GM21367 (cell line): ENCODE measurements around the gene LOXHD1.

ENCODE experiments used
- ATAC-seq: cut with Tn5 transposase; IDR thresholded peaks from one replicate; pipeline ENCODE4 v1.9.1; 2021; ENCODE audit not compliant: unreplicated experiment

Gene LOXHD1

DNA sequence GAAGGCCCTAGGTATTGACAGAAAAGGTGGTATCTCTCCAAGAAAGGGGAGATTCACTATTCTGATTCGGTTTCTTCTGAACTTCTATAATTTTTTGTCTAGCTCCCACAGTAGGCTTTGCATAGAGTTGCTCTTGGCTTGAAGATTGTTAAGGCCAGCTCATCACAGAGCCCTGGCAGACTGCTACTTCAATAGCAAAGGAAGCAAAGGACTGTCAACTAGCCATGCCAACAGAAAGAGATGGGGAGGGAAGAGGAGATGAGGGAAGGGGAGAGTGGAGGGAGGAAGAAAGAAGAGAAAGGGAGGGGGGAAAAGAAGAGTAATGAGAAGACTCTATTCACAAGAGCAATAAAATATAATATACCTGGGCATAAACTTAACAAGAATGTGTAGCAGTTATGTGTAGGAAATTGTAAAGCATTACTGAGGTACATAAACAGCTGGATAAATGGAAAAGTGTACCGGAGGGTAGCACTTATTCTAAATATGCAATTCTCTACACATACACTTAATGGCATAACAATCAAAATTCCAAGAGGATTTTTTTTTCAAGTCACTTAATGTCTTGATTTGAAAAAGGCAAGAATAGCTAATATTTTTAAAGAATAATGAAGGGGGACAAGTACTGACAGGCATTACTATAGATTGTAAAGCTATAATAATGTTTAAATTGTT, 102.5 kb downstream of the LOXHD1 start:
- no peak for ATAC-seq

DNA sequence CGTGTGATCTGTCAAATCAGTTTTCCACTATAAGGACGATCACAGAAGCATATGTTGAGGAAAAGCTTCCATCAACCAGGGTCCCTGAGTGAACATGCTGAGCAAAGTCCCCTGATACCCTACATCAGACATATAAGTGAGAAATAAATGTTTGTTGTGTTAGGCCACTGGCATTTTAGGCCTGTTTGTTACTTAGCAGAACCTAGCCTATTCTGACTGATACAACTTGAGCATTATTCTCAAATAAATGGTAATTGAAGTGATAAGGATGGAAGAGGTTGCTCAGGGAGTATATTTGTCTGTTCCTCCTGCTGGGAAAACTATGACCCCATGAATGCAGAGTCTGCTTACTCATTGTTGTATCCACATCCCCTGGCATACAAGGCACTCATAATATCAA, 106.4 kb downstream of the LOXHD1 start:
- ATAC-seq: no peak

DNA sequence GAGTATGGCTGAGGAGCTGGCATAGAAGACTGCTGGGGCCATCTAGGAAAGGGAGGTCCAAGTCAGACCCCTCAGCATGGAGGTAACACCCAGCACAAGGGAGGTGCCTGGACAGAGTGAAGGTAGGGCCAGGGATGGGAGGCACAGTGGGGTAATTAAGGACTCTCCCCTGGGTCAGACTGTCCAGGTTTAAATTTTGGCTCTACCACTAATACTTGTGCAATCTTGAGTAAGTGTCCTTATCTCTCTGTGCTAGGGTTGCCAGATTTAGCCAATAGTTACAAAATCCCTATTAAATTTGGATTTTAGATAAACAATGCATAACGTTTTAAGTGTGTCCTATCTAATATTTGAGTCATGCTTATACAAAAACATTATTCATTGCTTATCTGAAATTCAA, 109.5 kb downstream of the LOXHD1 start:
- ATAC-seq: no peak

DNA sequence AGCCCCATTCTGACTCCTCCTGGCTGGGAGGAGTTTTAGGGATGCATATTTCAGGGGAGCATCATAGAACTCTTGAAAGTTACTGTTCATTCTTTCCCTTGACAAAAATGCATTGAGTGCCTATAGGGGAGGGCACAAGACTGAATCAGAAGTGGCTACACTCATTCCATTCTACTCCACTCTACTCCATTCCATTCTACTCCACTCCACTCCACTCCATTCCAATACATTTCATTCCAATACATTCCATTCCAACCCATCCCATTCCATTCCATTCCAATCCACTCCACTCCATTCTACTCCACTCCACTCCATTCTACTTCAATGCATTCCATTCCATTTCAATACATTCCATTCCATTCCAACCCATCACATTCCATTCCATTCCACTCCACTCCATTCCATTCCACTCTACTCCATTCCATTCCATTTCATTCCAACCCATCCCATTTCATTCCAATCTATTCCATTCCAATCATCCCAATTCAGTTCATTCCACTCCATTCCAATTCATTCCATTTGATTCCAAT, 110.8 kb downstream of the LOXHD1 start:
- no peak for ATAC-seq

DNA sequence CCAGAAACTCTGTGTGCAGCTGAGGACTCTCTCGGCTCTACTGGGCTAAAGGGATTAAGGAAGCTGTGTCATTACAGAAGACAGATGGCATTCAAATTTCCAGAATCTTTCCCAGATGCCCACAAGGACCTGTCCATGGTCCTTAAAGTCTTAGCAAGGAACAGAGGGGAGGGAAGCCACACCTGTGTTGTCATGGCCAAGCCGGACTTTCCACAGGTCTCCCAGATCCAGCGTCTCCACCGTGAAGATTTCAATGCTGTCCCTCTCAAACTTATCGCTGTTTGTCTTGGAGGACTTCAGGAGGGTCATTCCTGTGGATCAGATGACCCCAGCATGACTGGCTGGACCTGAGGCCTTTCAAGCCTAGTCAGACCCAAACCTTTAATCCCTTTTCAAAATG, 114.5 kb downstream of the LOXHD1 start:
- no peak for ATAC-seq

DNA sequence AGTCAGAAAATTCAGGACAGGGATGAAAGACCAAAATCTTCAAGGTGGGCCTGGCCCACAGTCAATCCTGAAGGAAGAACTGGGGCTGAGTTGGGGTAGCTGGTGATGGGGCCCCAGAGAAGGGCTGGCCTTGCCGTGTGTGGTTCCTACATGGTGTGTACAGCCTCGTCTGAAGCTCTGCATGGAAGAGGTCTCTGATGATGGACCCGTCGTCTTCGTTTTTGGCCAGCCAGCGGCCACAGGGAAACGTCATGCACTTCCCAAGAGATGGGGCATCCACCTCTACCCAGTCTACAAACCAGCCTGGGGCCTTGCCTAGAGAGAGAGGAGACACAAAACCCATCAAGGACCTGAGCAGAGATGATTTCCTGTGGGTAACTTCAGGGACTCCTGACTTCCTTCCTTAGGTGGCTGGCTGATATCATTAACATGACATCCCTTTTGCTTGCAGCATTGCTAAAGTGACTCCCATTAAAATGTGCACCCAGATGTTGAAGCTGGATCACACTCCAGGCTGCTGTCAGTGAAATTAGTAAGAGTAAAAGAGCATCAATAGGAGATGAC, 115.3 kb downstream of the LOXHD1 start:
- ATAC-seq: no peak

DNA sequence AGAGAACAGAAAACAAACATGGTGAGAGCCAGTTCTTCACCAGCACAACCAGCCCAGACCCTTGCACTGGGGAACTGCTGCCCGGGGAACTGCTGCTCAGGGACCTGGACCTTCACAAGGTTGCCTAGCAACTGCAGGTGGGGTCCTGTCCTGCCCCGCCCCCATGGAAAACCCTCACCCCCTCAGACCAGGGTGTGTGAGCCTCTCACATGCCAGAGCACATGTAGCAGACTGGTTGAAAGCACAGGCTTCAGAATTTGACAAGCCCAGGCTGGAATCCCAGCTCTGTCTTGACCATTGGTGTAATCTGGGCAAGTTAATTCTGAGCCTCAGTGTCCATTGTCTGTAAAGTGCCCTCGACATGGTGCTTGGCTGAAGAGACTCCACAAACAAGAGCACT, 118.6 kb downstream of the LOXHD1 start:
- no peak for ATAC-seq

DNA sequence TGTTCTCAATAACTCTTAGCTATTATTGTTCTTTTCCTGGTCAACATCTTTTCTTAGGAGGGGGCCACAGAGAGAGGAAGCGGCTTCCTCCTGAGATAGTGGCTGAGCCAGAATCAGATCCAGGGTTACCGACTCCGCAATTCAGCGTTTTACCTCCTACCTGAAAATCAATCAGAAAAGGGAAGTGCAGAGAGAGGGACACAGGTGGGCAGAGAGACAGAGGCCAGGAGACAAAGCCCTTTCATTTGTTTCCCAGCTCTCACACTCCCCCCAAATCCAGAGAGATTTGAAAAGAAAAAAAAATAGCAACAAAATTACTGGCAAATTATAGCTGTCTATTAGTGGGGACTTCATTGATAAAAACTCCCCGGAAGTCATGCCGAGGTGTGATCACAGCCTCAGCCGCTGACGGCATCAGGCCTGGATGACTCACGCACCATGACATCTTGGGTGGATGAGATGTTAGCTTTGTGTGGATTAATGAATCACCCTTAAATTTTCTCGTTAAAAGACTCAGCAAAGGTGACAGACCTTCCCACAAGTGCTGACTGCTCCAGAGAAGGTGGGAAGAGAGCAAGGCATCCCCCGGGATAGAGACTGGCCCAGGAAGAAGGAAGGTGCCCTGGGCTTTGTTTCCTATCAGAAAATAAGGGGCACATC, 120.7 kb downstream of the LOXHD1 start:
- no peak for ATAC-seq

DNA sequence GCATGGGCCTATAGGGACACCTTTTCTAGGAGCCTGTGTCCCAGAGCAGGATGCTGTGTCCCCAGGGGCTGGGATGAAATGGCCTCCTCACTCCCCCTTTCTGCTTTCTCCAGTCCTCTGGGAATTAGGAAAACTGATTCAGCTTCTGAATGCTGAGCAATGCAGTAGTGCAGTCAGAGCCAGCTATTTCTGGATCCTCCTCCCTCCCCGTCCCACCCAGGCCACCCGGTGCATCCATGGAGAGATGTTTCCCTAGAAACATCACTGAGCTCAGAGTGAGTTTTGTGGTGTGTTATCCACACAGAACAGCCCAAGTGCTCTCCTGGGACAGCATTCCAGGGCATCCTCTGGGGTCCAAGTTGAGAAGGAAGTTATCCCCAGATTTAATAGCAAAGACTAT, 125.5 kb downstream of the LOXHD1 start:
- no peak for ATAC-seq

DNA sequence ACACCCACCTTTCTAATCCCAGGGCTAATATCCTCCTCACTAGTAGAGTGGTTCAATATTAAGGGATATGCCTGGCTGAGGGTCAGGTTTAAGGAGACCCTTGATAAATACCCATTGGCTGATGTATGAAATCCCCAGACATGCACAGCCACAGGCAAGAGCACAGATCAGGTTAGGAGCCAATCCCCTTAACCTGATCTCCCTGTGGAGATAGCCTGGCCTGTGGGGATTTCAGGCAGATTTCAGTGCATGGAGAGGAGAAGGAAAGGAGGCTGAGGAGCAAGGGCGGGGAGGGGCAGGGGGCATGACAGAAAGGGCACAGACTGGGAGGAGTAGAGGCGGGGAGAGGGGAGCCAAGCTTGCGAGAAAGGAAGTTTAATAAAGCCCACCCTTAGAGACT, 129.0 kb downstream of the LOXHD1 start:
- no peak for ATAC-seq

DNA sequence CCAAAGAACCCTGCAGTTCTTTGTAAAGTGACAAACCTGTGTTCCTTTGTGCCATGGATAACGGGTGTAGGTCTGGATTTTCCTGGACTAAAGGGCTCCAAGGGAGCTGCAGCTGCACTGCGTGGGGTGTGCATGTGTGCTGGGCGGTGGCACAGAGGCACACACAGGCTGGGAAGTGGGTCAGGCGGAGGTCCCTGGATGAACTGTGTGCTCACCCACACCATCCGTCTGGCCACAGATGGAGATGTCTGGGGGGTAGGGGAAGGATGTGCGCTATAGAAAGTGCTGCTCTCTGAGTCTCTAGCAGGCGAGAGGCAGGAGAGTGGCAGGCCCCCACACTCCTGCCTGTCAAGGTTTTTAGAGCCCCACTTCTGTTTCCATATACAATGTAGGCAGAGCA, 137.2 kb downstream of the LOXHD1 start:
- no peak for ATAC-seq

DNA sequence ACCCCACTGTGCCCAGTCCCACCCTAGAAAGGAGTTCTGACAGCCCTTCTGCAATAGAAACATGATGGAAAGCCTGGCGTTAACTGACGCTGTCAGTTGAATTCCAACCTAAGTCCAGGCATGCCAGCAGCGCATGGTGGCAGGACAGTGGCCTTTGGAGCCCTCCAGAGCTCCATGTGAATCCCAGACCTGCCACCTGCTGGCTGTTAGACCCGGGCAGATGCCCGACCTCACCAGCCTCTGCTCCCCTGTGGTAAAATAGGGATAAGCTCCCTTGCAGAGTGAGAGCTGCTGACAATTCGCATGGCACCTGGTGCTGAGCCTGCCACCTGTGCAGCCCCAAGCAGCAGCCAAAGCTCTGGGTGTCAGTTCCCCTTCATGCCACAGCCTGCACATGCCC, 138.6 kb downstream of the LOXHD1 start:
- ATAC-seq: no peak

DNA sequence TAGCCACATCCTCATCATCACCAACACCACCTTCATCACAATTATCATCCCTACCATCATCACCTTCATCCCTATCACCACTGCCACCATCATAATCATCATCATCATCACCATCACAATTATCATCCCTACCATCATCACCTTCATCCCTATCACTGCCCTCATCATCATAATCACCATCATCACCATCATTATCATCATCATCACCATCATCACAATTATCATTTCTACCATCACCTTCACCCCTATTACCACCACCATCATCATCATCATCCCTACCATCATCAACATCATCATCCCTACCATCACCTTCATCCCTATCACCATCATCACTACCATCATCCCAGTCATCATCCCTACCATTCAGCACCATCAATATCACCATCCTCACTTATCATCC, 140.5 kb downstream of the LOXHD1 start:
- no peak for ATAC-seq

DNA sequence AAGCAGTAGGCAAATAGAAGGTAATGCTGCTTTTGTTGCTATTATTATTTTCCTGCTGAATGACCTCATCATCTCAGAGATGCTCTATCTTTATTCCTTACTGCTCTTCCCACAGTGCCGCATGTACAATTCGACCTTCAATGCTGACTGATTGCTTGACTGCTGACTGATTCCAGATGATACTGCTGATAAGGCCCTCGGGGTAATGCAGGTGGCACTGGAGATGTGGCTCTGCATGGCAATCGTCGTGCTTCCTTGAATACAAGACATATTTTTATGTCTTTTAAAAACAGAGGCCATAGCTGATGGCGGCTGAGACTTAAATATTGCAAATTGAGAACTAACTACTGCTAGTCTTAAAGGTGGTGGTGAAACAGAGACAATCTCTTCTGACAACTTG, 146.6 kb downstream of the LOXHD1 start:
- no peak for ATAC-seq

DNA sequence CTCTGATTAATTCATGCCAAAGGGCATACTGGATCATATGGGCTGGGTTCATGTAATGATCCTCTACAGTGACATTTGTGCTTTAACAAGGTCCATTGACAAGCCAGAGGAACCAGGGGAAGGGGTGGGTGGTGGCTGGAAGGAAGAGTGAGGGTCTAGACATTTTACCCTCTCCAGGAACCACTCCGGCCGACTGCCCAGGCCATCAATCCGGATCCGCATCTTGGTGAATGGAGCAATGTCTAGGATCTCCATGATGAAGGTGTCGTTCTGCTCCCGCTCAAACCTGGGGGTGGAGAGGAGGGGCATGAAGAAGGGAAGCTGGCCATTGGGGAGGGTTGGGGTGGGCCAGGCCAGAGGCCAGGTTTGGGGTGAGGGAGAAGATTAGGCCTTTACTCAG, 147.5 kb downstream of the LOXHD1 start:
- ATAC-seq: no peak

DNA sequence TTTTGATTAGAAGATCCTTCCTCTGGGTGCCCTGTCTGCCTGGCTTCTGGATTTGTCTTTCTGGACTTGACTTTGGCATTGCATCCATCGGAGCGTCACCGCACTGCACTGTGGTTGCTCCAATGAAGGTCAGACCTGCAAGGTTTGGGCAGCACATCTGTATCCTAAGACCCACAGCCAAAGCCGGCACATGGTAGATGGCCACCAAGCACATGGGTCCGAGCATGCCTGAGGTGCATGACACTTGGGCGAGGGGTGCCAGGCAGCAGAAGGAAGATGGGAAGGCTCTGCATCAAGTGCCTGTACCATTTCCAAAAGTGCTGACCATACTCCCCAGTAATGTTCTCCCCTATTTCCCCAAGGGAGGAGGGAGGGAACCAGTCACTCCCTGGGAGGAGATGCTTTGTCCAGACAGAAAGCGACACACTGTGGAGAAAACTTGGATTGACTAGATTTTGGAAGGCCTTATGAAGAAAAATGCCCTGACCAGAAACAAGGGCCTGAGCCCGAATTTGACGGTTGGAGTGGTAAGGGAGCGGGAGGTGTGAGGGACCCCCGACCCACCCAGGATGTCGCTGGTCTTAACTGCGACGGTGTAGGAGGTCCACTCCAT, 149.9 kb downstream of the LOXHD1 start:
- ATAC-seq: no peak

DNA sequence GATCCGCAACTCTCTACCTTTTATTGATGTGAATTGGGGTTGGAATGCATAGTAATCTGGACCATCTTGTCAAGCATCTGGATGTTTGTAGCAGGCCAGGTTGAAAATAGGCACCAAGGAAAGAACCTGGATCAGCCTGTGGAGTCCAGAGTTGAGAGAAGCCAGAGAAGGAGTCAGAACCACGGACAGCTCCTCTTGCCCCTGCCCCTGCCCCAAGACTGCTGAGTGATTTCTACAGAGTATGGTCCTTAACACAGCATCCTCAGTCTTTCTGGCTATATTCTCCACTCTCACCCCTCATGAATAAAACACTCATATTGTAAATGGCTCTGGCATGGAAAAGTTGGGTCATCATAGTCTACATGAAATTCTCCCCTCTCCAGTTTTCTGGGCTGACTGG, 154.6 kb downstream of the LOXHD1 start:
- no peak for ATAC-seq

DNA sequence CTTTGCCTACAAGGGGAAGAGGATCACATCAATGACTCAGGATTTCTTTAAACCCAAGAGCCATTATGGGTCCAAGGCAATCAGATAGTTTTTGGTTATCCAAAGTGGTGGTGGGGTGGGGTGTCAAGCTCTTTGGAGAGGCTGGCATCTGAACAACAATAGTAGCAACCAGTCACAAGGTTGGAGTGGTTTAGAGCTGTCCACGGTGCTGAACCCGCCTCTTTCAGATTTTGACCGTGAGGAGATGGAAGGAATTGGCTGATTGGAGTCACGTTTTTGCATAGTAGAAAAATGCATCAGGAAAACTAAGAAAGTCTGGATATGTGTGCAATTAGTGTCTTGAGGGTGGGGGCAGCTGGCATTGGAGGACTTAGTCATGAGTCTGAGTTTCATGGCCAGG, 159.9 kb downstream of the LOXHD1 start:
- ATAC-seq: no peak

DNA sequence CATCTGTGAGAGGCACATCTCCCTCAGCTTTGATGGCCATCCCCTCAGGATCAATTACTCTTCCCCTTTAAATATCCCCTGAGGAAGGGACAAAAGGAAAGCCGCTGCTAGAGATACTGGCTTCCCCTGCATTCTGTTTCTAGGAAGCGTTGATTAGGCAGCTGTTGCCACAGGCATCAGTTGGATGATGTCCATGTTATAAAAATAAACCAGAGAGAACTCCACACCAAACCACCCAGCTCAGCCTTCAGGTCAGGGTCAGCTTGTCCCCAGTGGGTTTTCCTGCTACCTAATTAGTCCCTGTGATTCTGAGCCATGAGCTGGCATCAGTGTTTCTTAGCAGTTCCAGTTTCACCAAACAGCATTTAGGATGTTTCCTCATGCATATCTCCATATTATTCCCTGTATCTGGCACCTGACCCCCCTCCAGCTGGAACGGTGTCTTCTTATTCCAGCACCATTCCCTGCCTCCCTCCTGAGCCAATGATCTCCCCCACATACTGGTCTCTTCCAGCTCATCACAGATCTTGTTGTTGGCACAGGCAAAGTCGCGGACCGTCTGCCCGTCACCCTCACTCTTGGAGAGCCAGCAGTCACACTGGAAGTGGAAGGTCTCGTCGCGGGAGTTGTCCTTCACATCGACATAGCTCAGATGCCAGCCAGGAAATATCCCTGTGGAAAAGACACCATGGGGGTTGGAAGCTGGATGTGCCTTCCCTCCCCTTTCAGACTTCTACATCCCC, 168.4 kb downstream of the LOXHD1 start:
- no peak for ATAC-seq

DNA sequence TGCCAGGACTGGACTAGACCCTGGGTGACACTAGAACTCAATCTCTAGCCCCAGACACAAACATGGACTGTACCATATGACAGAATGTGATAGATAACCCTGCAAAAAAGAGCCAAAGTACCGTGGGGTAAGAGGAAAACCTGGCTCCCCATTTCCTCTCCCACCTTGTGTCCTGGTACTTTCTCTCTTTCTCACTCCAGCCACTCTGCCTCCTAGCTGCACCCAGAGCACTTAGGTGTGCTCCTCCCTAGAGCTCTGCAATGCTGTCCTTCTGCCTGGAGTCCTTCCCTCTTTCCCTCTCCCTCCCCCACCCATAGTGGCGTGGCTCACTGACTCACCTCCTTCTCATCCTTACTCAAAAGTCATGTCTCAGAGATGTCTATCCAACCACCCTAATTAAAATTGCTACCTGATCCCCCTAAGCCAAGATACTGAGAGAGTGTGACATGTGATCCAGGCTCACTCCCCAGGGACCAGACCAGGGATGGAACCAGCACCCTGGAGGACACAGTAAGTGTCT, 171.3 kb downstream of the LOXHD1 start:
- no peak for ATAC-seq

DNA sequence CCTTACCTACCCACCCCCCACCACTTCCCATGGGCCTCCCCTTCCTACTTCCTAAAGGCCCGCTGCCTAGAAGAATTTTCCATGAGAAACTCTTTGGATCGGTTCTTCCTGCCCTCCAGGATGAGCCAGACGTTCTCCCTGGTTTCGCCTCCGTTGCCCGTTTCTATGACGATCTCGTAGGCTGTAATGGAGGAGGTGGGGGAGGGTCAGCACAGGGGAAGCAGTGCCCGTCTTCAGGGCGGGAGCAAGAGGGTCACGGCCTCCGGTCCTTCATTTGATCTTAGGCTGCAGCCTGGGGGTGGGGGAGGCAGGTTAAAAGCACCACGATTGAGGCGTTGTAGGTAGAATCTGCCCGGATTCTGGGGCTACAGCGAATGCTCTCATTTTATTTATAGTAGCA, 172.0 kb downstream of the LOXHD1 start:
- ATAC-seq: no peak
